Caco-2 (cell line): ENCODE measurements around the gene INAFM2. TPM values are rescaled to one million over a fixed set of nuclear protein-coding genes. Genes with fewer than 3 reads are reported as not detected.

Experiments
- BruUV-seq: library from RNA; stranded (reverse); fragments of 400-500 nt; replicated peaks from 2 replicates; lab custom pipeline; 2021; lab: Mats Ljungman, UMichigan
- CTCF ChIA-PET: fragments of 300-600 bp; sonication (Branson Sonifier 250); formaldehyde crosslinking; loops from one replicate; lab custom pipeline; 2022; ENCODE audit warnings: antibody characterized with exemption; lab: Charles Lee
- POLR2A ChIA-PET: fragments of 300-600 bp; sonication (Branson Sonifier 250); formaldehyde crosslinking; loops from one replicate; lab custom pipeline; 2022; ENCODE audit warnings: antibody characterized with exemption; lab: Charles Lee
- DNase-seq, 2 experiments: peaks; one replicate each; pipeline versions ENCODE4 v3.0.0 to v3.0.0-alpha.2; 2020 to 2022
- H3K27me3 ChIP-seq: replicated peaks from 2 replicates; pipeline ENCODE4 v1.6.0; 2011; ENCODE audit warnings: low read length; ENCODE audit not compliant: control insufficient read depth, insufficient read depth
- H3K36me3 ChIP-seq: 2 replicates; pipeline ENCODE4 v1.5.1; 2011; ENCODE audit warnings: low read length; ENCODE audit not compliant: control insufficient read depth, insufficient read depth
- H3K4me1 ChIP-seq: fragments of 250-450 bp; sonication (Bioruptor Pico); 2 replicates; pipeline ENCODE4 v1.5.1; 2020; ENCODE audit warnings: mild to moderate bottlenecking
- H3K4me3 ChIP-seq: 2 replicates; pipeline ENCODE4 v1.5.1; 2011; ENCODE audit warnings: low read depth, mild to moderate bottlenecking, control low read depth, low read length
- H3K9me3 ChIP-seq: fragments of 250-450 bp; sonication (Bioruptor Pico); 2 replicates; pipeline ENCODE4 v1.5.1; 2020; ENCODE audit warnings: mild to moderate bottlenecking, moderate library complexity
- H3K27ac Mint-ChIP-seq: one replicate; pipeline ENCODE4 v1.8.0; 2022; ENCODE audit warnings: mixed read lengths; ENCODE audit not compliant: unreplicated experiment
- H3K27me3 Mint-ChIP-seq: one replicate; pipeline ENCODE4 v1.8.0; 2022; ENCODE audit warnings: mixed read lengths; ENCODE audit not compliant: insufficient read depth, unreplicated experiment
- H3K36me3 Mint-ChIP-seq: one replicate; pipeline ENCODE4 v1.8.0; 2022; ENCODE audit warnings: mild to moderate bottlenecking, mixed read lengths; ENCODE audit not compliant: insufficient read depth, unreplicated experiment
- H3K4me1 Mint-ChIP-seq: one replicate; pipeline ENCODE4 v1.8.0; 2022; ENCODE audit warnings: low read depth, mixed read lengths; ENCODE audit not compliant: unreplicated experiment
- H3K4me3 Mint-ChIP-seq: one replicate; pipeline ENCODE4 v1.8.0; 2022; ENCODE audit warnings: mild to moderate bottlenecking, moderate library complexity, mixed read lengths; ENCODE audit not compliant: unreplicated experiment
- H3K9me3 Mint-ChIP-seq: one replicate; pipeline ENCODE4 v1.8.0; 2022; ENCODE audit warnings: mixed read lengths; ENCODE audit not compliant: unreplicated experiment
- CTCF ChIP-seq, 2 experiments: fragments of 200-600 bp in 1 of 2; IDR thresholded peaks; 1 replicate in 1 of 2; 2 replicates in 1 of 2; pipeline versions ENCODE4 v1.5.1 to v1.8.0; 2011 to 2022; ENCODE audit warnings: antibody characterized with exemption in 1 of 2, control low read depth in 1 of 2, inconsistent platforms in 1 of 2, low read depth in 1 of 2, low read length in 1 of 2, mild to moderate bottlenecking in 1 of 2, moderate library complexity in 1 of 2; ENCODE audit not compliant: insufficient read depth in 1 of 2, severe bottlenecking in 1 of 2, unreplicated experiment in 1 of 2
- intact Hi-C: fragments of 100-400 bp; cut with micrococcal nuclease; formaldehyde crosslinking; loops from one replicate; pipeline ENCODE4 v1.10.0; 2022; ENCODE audit not compliant: unreplicated experiment
- total RNA-seq: library from RNA; stranded (reverse); gene quantifications from 2 replicates; pipeline ENCODE4 v1.2.3, GENCODE V29; 2022

Gene INAFM2
- total RNA-seq, 1 experiment from 2014 or later, result 13.4 TPM

- H3K27me3 ChIP-seq, result no peaks in the 10 kb centered on the region
- Mint-ChIP-seq H3K27me3 (no peaks in the 10 kb centered on the region), H3K36me3 (no peaks in the 10 kb centered on the region), H3K27ac (no peak overlapping the region), H3K4me3 (no peak overlapping the region), H3K9me3 (no peaks in the 10 kb centered on the region), H3K4me1 (no peaks in the 10 kb centered on the region)
- no peak for DNase-seq
- intact Hi-C loops, result no loop called here
- H3K4me3 ChIP-seq, result no peak overlapping the region
- no peaks in the 10 kb centered on the region for H3K4me1 ChIP-seq
- TF ChIP-seq CTCF (IDR thresholded peaks at IDR 0.05; ENCODE audit: insufficient read depth in 1 of 2, low read depth in 1 of 2, low read length in 1 of 2, severe bottlenecking in 1 of 2, unreplicated experiment in 1 of 2), result no peak
- no peaks in the 10 kb centered on the region for H3K36me3 ChIP-seq
- POLR2A ChIA-PET, result interaction anchor here (1.2 kb wide), 1 partner anchor 22 kb away, joined by 4 read pairs; no protein-coding TSS in a partner anchor
- H3K9me3 ChIP-seq, result no peaks in the 10 kb centered on the region
- no TSS peak for BruUV-seq
- CTCF ChIA-PET, result no interaction called here
These were observed 46.5 kb downstream of the INAFM2 start for GRCh38 chr15:40369971-40370370.

- no peak for DNase-seq
- H3K27me3 Mint-ChIP-seq, result no peaks in the 10 kb centered on the region
- ChIA-PET POLR2A (no interaction called here), CTCF (no interaction called here)
- no peaks in the 10 kb centered on the region for H3K36me3 Mint-ChIP-seq
- Histone ChIP-seq H3K4me3 (no peak overlapping the region), H3K27me3 (no peaks in the 10 kb centered on the region), H3K4me1 (no peaks in the 10 kb centered on the region), H3K9me3 (no peaks in the 10 kb centered on the region), H3K36me3 (no peaks in the 10 kb centered on the region)
- H3K27ac Mint-ChIP-seq, result no peak overlapping the region
- no peaks in the 10 kb centered on the region for H3K4me1 Mint-ChIP-seq
- H3K4me3 Mint-ChIP-seq, result no peak overlapping the region
- no peak for TF ChIP-seq CTCF (IDR thresholded peaks at IDR 0.05; ENCODE audit: insufficient read depth in 1 of 2, low read depth in 1 of 2, low read length in 1 of 2, severe bottlenecking in 1 of 2, unreplicated experiment in 1 of 2)
- BruUV-seq, result no TSS peak
- intact Hi-C loops, result no loop called here
- H3K9me3 Mint-ChIP-seq, result no peaks in the 10 kb centered on the region
These were observed 49.5 kb downstream of the INAFM2 start for GRCh38 chr15:40372981-40373380.

Other genes starting within 250 kb of the INAFM2 start
- 78.2 and 81.5 TPM in 2 replicates for gene BMF, start 214.8 kb upstream of the INAFM2 start, total RNA-seq
- 62.7 and 73.5 TPM in 2 replicates for gene BUB1B, start 162.6 kb upstream of the INAFM2 start, total RNA-seq
- 19.9 and 20.7 TPM in 2 replicates for gene PAK6, start 84.6 kb upstream of the INAFM2 start, total RNA-seq
- 0.28 and 0.79 TPM in 2 replicates for gene ANKRD63, start 40.6 kb upstream of the INAFM2 start, total RNA-seq
- 4.0 and 4.7 TPM in 2 replicates for gene PLCB2, start 15.8 kb upstream of the INAFM2 start, total RNA-seq
- 0.86 and 0.95 TPM in 2 replicates for gene CCDC9B, start 17.2 kb downstream of the INAFM2 start, total RNA-seq
- 67.9 and 103 TPM in 2 replicates for gene PHGR1, start 27.3 kb downstream of the INAFM2 start, total RNA-seq
- gene DISP2, start 34.5 kb downstream of the INAFM2 start, total RNA-seq, result 4.6 and 6.3 TPM in 2 replicates
- gene KNSTRN, start 59.0 kb downstream of the INAFM2 start, total RNA-seq, result 67.5 and 74.7 TPM in 2 replicates
- gene IVD, start 82.1 kb downstream of the INAFM2 start, total RNA-seq, result 74.5 and 76.6 TPM in 2 replicates
- gene BAHD1, start 117.3 kb downstream of the INAFM2 start, total RNA-seq, result 25.9 and 28.1 TPM in 2 replicates
- gene CHST14, start 147.3 kb downstream of the INAFM2 start, total RNA-seq, result 17.0 and 19.6 TPM in 2 replicates
- gene CCDC32, start 241.3 kb downstream of the INAFM2 start, total RNA-seq, result 11.7 and 17.0 TPM in 2 replicates
- 12.9 and 14.6 TPM in 2 replicates for gene RPUSD2, start 245.6 kb downstream of the INAFM2 start, total RNA-seq